Caco-2 (cell line): ENCODE measurements around the gene CFAP54. TPM values are rescaled to one million over a fixed set of nuclear protein-coding genes. Genes with fewer than 3 reads are reported as not detected.

Experiments used
- BruUV-seq: library from RNA; stranded (reverse); fragments of 400-500 nt; replicated peaks from 2 replicates; lab custom pipeline; 2021; lab: Mats Ljungman, UMichigan
- CTCF ChIA-PET: fragments of 300-600 bp; sonication (Branson Sonifier 250); formaldehyde crosslinking; loops from one replicate; lab custom pipeline; 2022; ENCODE audit warnings: antibody characterized with exemption; lab: Charles Lee
- POLR2A ChIA-PET: fragments of 300-600 bp; sonication (Branson Sonifier 250); formaldehyde crosslinking; loops from one replicate; lab custom pipeline; 2022; ENCODE audit warnings: antibody characterized with exemption; lab: Charles Lee
- DNase-seq, 2 experiments: peaks; one replicate each; pipeline versions ENCODE4 v3.0.0 to v3.0.0-alpha.2; 2020 to 2022
- H3K27me3 ChIP-seq: replicated peaks from 2 replicates; pipeline ENCODE4 v1.6.0; 2011; ENCODE audit warnings: low read length; ENCODE audit not compliant: control insufficient read depth, insufficient read depth
- H3K36me3 ChIP-seq: 2 replicates; pipeline ENCODE4 v1.5.1; 2011; ENCODE audit warnings: low read length; ENCODE audit not compliant: control insufficient read depth, insufficient read depth
- H3K4me1 ChIP-seq: fragments of 250-450 bp; sonication (Bioruptor Pico); 2 replicates; pipeline ENCODE4 v1.5.1; 2020; ENCODE audit warnings: mild to moderate bottlenecking
- H3K4me3 ChIP-seq: 2 replicates; pipeline ENCODE4 v1.5.1; 2011; ENCODE audit warnings: low read depth, mild to moderate bottlenecking, control low read depth, low read length
- H3K9me3 ChIP-seq: fragments of 250-450 bp; sonication (Bioruptor Pico); 2 replicates; pipeline ENCODE4 v1.5.1; 2020; ENCODE audit warnings: mild to moderate bottlenecking, moderate library complexity
- H3K27ac Mint-ChIP-seq: one replicate; pipeline ENCODE4 v1.8.0; 2022; ENCODE audit warnings: mixed read lengths; ENCODE audit not compliant: unreplicated experiment
- H3K27me3 Mint-ChIP-seq: one replicate; pipeline ENCODE4 v1.8.0; 2022; ENCODE audit warnings: mixed read lengths; ENCODE audit not compliant: insufficient read depth, unreplicated experiment
- H3K36me3 Mint-ChIP-seq: one replicate; pipeline ENCODE4 v1.8.0; 2022; ENCODE audit warnings: mild to moderate bottlenecking, mixed read lengths; ENCODE audit not compliant: insufficient read depth, unreplicated experiment
- H3K4me1 Mint-ChIP-seq: one replicate; pipeline ENCODE4 v1.8.0; 2022; ENCODE audit warnings: low read depth, mixed read lengths; ENCODE audit not compliant: unreplicated experiment
- H3K4me3 Mint-ChIP-seq: one replicate; pipeline ENCODE4 v1.8.0; 2022; ENCODE audit warnings: mild to moderate bottlenecking, moderate library complexity, mixed read lengths; ENCODE audit not compliant: unreplicated experiment
- H3K9me3 Mint-ChIP-seq: one replicate; pipeline ENCODE4 v1.8.0; 2022; ENCODE audit warnings: mixed read lengths; ENCODE audit not compliant: unreplicated experiment
- intact Hi-C: fragments of 100-400 bp; cut with micrococcal nuclease; formaldehyde crosslinking; loops from one replicate; pipeline ENCODE4 v1.10.0; 2022; ENCODE audit not compliant: unreplicated experiment
- total RNA-seq: library from RNA; stranded (reverse); gene quantifications from 2 replicates; pipeline ENCODE4 v1.2.3, GENCODE V29; 2022
- TF ChIP-seq, protein P1 (sequence below), 2 experiments: fragments of 200-600 bp in 1 of 2; IDR thresholded peaks; 1 replicate in 1 of 2; 2 replicates in 1 of 2; pipeline versions ENCODE4 v1.5.1 to v1.8.0; 2011 to 2022; ENCODE audit warnings: antibody characterized with exemption in 1 of 2, control low read depth in 1 of 2, inconsistent platforms in 1 of 2, low read depth in 1 of 2, low read length in 1 of 2, mild to moderate bottlenecking in 1 of 2, moderate library complexity in 1 of 2; ENCODE audit not compliant: insufficient read depth in 1 of 2, severe bottlenecking in 1 of 2, unreplicated experiment in 1 of 2

Gene CFAP54
- total RNA-seq, 1 experiment from 2014 or later: 0.14 TPM

GRCh38 chr12:96773031-96773430 is 283.7 kb downstream of the CFAP54 start:
- TF ChIP-seq, protein P1, sequence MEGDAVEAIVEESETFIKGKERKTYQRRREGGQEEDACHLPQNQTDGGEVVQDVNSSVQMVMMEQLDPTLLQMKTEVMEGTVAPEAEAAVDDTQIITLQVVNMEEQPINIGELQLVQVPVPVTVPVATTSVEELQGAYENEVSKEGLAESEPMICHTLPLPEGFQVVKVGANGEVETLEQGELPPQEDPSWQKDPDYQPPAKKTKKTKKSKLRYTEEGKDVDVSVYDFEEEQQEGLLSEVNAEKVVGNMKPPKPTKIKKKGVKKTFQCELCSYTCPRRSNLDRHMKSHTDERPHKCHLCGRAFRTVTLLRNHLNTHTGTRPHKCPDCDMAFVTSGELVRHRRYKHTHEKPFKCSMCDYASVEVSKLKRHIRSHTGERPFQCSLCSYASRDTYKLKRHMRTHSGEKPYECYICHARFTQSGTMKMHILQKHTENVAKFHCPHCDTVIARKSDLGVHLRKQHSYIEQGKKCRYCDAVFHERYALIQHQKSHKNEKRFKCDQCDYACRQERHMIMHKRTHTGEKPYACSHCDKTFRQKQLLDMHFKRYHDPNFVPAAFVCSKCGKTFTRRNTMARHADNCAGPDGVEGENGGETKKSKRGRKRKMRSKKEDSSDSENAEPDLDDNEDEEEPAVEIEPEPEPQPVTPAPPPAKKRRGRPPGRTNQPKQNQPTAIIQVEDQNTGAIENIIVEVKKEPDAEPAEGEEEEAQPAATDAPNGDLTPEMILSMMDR (IDR thresholded peaks at IDR 0.05; ENCODE audit: insufficient read depth in 1 of 2, low read depth in 1 of 2, low read length in 1 of 2, severe bottlenecking in 1 of 2, unreplicated experiment in 1 of 2): no peak
- no peaks in the 10 kb centered on the region for H3K36me3 Mint-ChIP-seq
- H3K4me3 Mint-ChIP-seq: no peak overlapping the region
- Histone ChIP-seq H3K4me3 (no peak overlapping the region), H3K36me3 (no peaks in the 10 kb centered on the region), H3K9me3 (no peaks in the 10 kb centered on the region), H3K4me1 (no peaks in the 10 kb centered on the region), H3K27me3 (no peaks in the 10 kb centered on the region)
- H3K9me3 Mint-ChIP-seq: no peaks in the 10 kb centered on the region
- peaks cover 7% of the 10 kb centered on the region for H3K4me1 Mint-ChIP-seq
- POLR2A ChIA-PET: no interaction called here
- no peak overlapping the region for H3K27ac Mint-ChIP-seq
- BruUV-seq: no TSS peak
- intact Hi-C loops: no loop called here
- no peaks in the 10 kb centered on the region for H3K27me3 Mint-ChIP-seq
- CTCF ChIA-PET: no interaction called here
- no peak for DNase-seq

GRCh38 chr12:96774496-96775256 is 285.3 kb downstream of the CFAP54 start:
- Mint-ChIP-seq H3K36me3 (no peaks in the 10 kb centered on the region), H3K4me3 (no peak overlapping the region), H3K27ac (no peak overlapping the region), H3K9me3 (no peaks in the 10 kb centered on the region), H3K4me1 (peaks cover 7% of the 10 kb centered on the region), H3K27me3 (no peaks in the 10 kb centered on the region)
- no peaks in the 10 kb centered on the region for H3K27me3 ChIP-seq
- no peaks in the 10 kb centered on the region for H3K9me3 ChIP-seq
- CTCF ChIA-PET: no interaction called here
- H3K4me3 ChIP-seq: no peak overlapping the region
- no peak for DNase-seq
- H3K4me1 ChIP-seq: no peaks in the 10 kb centered on the region
- BruUV-seq: no TSS peak
- TF ChIP-seq, protein P1 (IDR thresholded peaks at IDR 0.05; ENCODE audit: insufficient read depth in 1 of 2, low read depth in 1 of 2, low read length in 1 of 2, severe bottlenecking in 1 of 2, unreplicated experiment in 1 of 2): no peak
- POLR2A ChIA-PET: no interaction called here
- no peaks in the 10 kb centered on the region for H3K36me3 ChIP-seq
- intact Hi-C loops: no loop called here

- ChIA-PET POLR2A (no interaction called here), CTCF (no interaction called here)
- BruUV-seq: no TSS peak
- Histone ChIP-seq H3K9me3 (no peaks in the 10 kb centered on the region), H3K36me3 (no peaks in the 10 kb centered on the region), H3K4me3 (no peak overlapping the region), H3K27me3 (no peaks in the 10 kb centered on the region), H3K4me1 (no peaks in the 10 kb centered on the region)
- intact Hi-C loops: no loop called here
- DNase-seq: no peak
- TF ChIP-seq, protein P1 (IDR thresholded peaks at IDR 0.05; ENCODE audit: insufficient read depth in 1 of 2, low read depth in 1 of 2, low read length in 1 of 2, severe bottlenecking in 1 of 2, unreplicated experiment in 1 of 2): no peak
- Mint-ChIP-seq H3K36me3 (no peaks in the 10 kb centered on the region), H3K27me3 (no peaks in the 10 kb centered on the region), H3K4me3 (no peak overlapping the region), H3K9me3 (no peaks in the 10 kb centered on the region), H3K27ac (no peak overlapping the region), H3K4me1 (no peaks in the 10 kb centered on the region)
Observed at GRCh38 chr12:96776908-96777307, 287.5 kb downstream of the CFAP54 start.
